Thyroid gland (tissue), 4 donors: ENCODE measurements around the gene C2orf42. TPM values are rescaled to one million over a fixed set of nuclear protein-coding genes. Genes with fewer than 3 reads are reported as not detected.
A peak's percentile ranks its signal among the peaks of the same experiment; 100 is the strongest.

ENCODE experiments used
- DNase-seq, 2 donors: peaks; one replicate each; pipeline ENCODE4 v3.0.0-alpha.2; 2019
- H3K27ac ChIP-seq, 3 donors: fragments of 200-600 bp; sonication (generic); 1 replicate in 2 of 3; 2 replicates in 1 of 3; pipeline ENCODE4 v1.5.1; 2016 to 2019; ENCODE audit warnings: mild to moderate bottlenecking in 1 of 3, moderate library complexity in 1 of 3
- H3K27me3 ChIP-seq: fragments of 200-600 bp; sonication (generic); one replicate; pipeline ENCODE4 v1.5.1; 2019
- H3K36me3 ChIP-seq, 2 donors: fragments of 200-600 bp; sonication (generic); one replicate each; pipeline ENCODE4 v1.5.1; 2016 to 2019
- H3K4me1 ChIP-seq, 2 donors: fragments of 200-600 bp; sonication (generic); one replicate each; pipeline ENCODE4 v1.5.1; 2017 to 2019
- H3K4me3 ChIP-seq, 3 donors: fragments of 200-600 bp; sonication (generic); replicated peaks in 1 of 3; 1 replicate in 2 of 3; 2 replicates in 1 of 3; pipeline ENCODE4 v1.5.1; 2016; ENCODE audit warnings: mild to moderate bottlenecking in 1 of 3
- H3K9me3 ChIP-seq: fragments of 200-600 bp; sonication (generic); one replicate; pipeline ENCODE4 v1.5.1; 2017
- POLR2A ChIP-seq, 2 donors: fragments of 450-650 bp; IDR thresholded peaks; one replicate each; pipeline ENCODE4 v1.6.1; 2017; ENCODE audit warnings: antibody characterized with exemption in 2 of 2, mild to moderate bottlenecking in 2 of 2, moderate library complexity in 1 of 2
- WGBS, 2 donors: methylation state at CpG; one replicate each; pipeline ENCODE4 v1.1.5; 2017; 5-methylcytosine and 5-hydroxymethylcytosine counted together
- intact Hi-C: fragments of 100-400 bp; cut with DNase I; formaldehyde crosslinking; loops from one replicate; pipeline ENCODE4 v1.15.1; 2023
- total RNA-seq, 4 donors: library from RNA; depleted of rRNA; stranded (reverse); fragments of >200 nt; gene quantifications; one replicate each; pipeline ENCODE4 v1.2.3, GENCODE V29; 2016
- TF ChIP-seq, protein P1 (sequence below), 6 experiments: fragments of 200-600 bp in 3 of 6; fragments of 450-650 bp in 3 of 6; sonication (generic) in 3 of 6; IDR thresholded peaks; one replicate each; pipeline ENCODE4 v1.5.1; 2016 to 2019; ENCODE audit warnings: antibody characterized with exemption in 6 of 6, mild to moderate bottlenecking in 2 of 6, inconsistent platforms in 1 of 6, moderate library complexity in 1 of 6

Gene C2orf42
- total RNA-seq, 4 donors from 2014 or later, result 9.8 to 26.5 (median 18.0) TPM

DNA sequence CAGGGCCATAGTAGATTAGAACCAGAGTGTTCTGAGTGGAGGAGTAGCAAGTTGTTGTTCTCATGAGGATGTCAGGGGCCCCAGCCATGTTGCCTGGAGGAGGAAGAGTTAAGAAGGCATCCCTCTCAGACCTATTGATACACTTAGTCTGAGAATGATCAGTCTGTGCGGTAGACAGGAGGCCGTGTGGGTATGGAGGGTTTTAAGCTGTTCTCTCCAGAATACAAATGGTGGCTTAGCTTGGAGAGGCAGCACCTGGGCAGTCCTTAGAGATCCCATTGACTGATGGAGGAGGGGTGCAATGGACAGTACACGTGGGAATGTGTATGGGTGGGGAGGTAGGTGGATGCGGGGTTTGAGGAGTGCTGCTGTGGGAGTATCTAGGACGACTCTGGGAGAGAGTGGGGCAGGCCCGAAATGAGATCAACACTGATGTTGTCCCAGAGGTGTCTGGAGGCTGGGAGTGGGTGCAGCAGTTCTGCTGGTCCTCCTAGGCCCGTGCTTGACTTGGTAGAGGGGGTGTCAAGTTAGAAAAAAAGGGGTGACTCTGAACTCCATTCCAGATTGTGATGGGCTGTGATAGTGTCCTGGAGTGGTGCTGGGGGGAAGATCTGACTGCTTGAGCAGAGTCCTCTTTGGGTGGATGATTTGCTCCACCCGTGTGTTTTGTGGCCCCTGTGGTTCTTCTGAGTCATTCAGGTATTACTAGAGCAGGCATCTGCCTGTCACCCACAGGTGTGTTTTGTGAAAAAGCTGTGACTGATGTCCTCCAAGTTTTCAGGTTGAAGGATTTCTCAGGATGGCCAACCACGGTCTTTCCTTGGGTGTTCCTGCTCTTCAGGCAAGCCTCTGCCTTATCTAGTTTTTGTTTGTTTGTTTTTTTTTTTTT is 44.7 kb downstream of the C2orf42 start:
- 72 to 74% methylated on average over 9 of the region's 9 CpGs for WGBS, 2 donors
- intact Hi-C loops, result loop anchor here (5.0 kb wide), 1 partner anchor 229 kb away; the partner anchor contains the start of gene MXD1
- peaks cover 15 to 17% of the 10 kb centered on the region in 2 donors for H3K4me1 ChIP-seq
- H3K27me3 ChIP-seq, result no peaks in the 10 kb centered on the region
- H3K27ac ChIP-seq, result no peak overlapping the region
- H3K36me3 ChIP-seq, result peaks cover 0 to 4% of the 10 kb centered on the region in 2 donors
- DNase-seq, result no peak
- H3K4me3 ChIP-seq, result no peak overlapping the region
- TF ChIP-seq, protein P1, sequence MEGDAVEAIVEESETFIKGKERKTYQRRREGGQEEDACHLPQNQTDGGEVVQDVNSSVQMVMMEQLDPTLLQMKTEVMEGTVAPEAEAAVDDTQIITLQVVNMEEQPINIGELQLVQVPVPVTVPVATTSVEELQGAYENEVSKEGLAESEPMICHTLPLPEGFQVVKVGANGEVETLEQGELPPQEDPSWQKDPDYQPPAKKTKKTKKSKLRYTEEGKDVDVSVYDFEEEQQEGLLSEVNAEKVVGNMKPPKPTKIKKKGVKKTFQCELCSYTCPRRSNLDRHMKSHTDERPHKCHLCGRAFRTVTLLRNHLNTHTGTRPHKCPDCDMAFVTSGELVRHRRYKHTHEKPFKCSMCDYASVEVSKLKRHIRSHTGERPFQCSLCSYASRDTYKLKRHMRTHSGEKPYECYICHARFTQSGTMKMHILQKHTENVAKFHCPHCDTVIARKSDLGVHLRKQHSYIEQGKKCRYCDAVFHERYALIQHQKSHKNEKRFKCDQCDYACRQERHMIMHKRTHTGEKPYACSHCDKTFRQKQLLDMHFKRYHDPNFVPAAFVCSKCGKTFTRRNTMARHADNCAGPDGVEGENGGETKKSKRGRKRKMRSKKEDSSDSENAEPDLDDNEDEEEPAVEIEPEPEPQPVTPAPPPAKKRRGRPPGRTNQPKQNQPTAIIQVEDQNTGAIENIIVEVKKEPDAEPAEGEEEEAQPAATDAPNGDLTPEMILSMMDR (IDR thresholded peaks at IDR 0.05), result no peak
- TF ChIP-seq POLR2A (IDR thresholded peaks at IDR 0.05), result no peak
- H3K9me3 ChIP-seq, result no peaks in the 10 kb centered on the region

DNA sequence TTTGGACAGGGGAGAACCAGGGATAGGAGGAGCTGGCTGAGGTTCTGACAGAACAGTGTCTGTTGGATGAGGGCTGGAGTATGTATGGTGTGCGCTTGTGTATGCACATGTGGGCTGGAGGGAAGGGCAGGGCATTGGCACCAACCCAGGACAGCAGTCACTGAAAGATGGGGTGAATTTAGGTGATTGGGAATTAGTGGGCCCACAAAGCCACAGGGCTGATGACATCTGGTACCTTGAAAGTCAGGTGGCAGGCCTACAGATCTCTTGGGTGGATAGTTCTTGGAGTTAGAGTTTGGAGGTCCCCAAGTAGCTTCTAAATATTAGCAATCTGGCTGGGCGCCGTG is 45.7 kb downstream of the C2orf42 start:
- 85 to 94% methylated on average over 3 of the region's 3 CpGs for WGBS, 2 donors
- Histone ChIP-seq H3K27me3 (no peaks in the 10 kb centered on the region), H3K4me1 (peaks cover 25 to 27% of the 10 kb centered on the region in 2 donors), H3K9me3 (no peaks in the 10 kb centered on the region), H3K27ac (no peak overlapping the region), H3K36me3 (peaks cover 0 to 4% of the 10 kb centered on the region in 2 donors), H3K4me3 (no peak overlapping the region)
- no peak for DNase-seq
- no peak for TF ChIP-seq POLR2A (IDR thresholded peaks at IDR 0.05)
- TF ChIP-seq, protein P1 (IDR thresholded peaks at IDR 0.05), result no peak
- intact Hi-C loops, result loop anchor here (5.0 kb wide), 1 partner anchor 228 kb away; the partner anchor contains the start of gene MXD1

DNA sequence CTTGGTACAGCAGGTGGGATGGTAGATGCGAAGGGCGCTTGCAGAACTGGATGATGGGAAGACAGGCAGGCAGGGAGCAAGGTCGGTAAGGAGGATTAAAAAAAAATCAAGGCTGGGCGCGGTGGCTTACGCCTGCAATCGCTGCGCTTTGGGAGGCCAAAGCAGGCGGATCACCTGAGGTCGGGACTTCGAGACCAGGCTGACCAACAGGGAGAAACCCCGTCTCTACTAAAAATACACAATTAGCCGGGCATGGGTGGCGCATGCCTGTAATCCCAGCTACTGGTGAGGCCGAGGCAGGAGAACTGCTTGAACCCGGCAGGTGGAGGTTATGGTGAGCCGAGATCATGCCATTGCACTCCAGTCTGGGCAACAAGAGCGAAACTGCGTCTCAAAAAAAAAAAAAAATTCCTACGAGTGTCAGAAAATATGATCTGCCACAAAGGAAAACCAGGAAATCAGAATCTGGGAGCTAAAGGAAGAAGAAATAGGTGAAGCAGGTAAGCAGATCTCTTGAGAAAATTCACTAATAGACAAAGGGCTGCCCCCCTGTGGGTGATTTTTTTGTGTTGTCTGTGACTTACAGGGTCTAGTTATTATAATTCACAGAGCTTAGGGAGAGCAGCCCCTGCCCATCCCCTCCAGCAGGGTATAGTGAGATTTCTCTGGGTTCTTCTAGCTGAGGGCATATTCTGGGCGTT is 46.2 kb downstream of the C2orf42 start:
- intact Hi-C loops, result loop anchor here (5.0 kb wide), 1 partner anchor 227 kb away; the partner anchor contains the start of gene MXD1
- H3K4me1 ChIP-seq, result peaks cover 26 to 31% of the 10 kb centered on the region in 2 donors
- TF ChIP-seq POLR2A (IDR thresholded peaks at IDR 0.05), result no peak
- TF ChIP-seq, protein P1 (IDR thresholded peaks at IDR 0.05), result no peak
- H3K36me3 ChIP-seq, result no peaks in the 10 kb centered on the region
- H3K27me3 ChIP-seq, result no peaks in the 10 kb centered on the region
- H3K9me3 ChIP-seq, result no peaks in the 10 kb centered on the region
- H3K27ac ChIP-seq, result no peak overlapping the region
- no peak overlapping the region for H3K4me3 ChIP-seq
- 92 to 96% methylated on average over 21 of the region's 21 CpGs for WGBS, 2 donors
- DNase-seq, result no peak

DNA sequence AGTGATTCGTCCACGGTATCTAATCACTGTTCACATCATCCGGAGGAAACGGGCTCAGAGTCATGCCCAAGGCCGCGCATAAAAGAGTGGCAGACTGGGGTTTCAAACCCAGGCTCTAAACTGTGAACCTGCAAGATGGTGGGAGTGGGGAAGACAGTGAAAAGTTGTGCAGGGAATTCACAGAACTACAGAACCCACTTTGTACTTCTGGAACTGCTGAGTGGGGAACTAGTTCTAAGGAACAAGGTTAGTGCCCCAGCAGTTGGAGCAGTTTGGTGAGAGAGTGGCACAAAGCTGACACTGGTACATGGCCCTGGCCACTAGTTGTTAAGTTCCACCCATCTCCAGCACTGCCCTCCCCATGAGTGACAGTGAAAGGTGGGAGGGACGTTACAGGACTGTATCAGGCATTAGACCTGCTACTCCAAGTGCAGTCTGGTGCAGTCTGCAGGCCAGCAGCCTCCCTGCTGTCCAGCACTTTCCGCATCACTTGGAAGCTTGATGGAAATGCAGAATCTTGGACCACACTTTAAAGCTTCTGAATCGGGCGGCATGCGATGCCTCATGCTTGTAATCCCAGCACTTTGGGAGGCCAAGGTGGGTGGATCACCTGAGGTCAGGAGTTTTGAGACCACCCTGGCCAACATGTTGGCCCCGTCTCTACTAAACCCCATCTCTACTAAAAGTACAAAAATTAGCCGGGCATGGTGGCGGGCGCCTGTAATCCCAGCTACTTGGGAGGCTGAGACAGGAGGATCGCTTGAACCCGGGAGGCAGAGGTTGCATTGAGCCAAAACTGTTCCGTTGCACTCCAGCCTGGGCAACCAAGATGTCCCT is 47.3 kb downstream of the C2orf42 start:
- WGBS, 2 donors, result 65 to 67% methylated on average over 18 of the region's 18 CpGs
- Histone ChIP-seq H3K27ac (peak overlapping the region; percentile 87 to 100 (median 98)), H3K4me1 (peaks cover 26 to 31% of the 10 kb centered on the region in 2 donors), H3K9me3 (no peaks in the 10 kb centered on the region), H3K4me3 (peak overlapping the region in 2 of 3 donors; percentile 1 to 22), H3K27me3 (no peaks in the 10 kb centered on the region), H3K36me3 (no peaks in the 10 kb centered on the region)
- TF ChIP-seq POLR2A (IDR thresholded peaks at IDR 0.05), result peak in 1 of 2 donors; percentile 55
- TF ChIP-seq, protein P1 (IDR thresholded peaks at IDR 0.05), result no peak
- intact Hi-C loops, result no loop called here
- DNase-seq, result peak; percentile 69 to 70
